Measurements from ENCODE around the gene KCTD14.
"Not testable (repeated sequence)": the region's sequence is repeated elsewhere in the genome, so short reads cannot be mapped to it uniquely, and the experiment has no call there.

Gene KCTD14

DNA sequence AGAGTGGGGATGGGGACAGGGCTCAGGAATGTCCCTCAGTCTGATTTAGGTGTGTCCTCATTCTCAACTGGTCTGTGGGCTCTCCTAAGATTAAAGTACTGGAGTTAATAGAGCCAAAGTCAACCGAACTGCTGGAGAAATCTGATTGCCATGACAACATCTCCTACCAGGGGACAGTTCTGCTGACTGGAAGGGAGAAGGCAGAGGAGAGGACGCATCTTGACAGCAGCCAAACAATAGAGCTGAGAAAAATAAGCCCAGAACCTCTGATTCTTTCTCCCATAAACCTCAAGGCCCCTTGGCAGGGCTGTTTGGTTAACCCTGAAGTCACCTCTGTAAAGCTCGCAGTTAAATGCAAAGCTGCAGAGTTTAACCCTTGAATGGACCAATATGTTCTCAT, 2.8 kb downstream of the KCTD14 start:
- DNase-seq = no peak

- no peak for DNase-seq
These were observed 3.3 kb downstream of the KCTD14 start for GRCh38 chr11:78019808-78020207.

DNA sequence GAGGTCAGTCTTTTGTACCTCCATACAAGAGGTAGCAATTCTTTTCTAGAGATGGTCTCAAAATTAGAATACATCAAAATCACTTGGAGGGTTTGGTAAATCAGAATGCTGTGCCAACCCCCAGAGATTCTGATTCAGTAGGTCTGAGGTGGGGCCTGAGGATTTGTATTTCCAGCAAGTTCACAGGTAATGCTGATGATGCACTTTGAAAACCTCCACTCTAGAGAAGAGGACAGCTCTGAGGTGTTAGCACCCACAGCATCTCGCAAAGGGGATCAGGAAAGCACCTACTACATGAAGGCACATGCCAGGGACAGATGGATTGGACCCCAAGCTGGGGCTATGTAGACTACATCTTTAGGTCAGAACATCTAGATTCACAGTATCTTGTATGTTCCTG, 7.2 kb downstream of the KCTD14 start:
- no peak for DNase-seq

GRCh38 chr11:78014937-78015520, 8.0 kb downstream of the KCTD14 start:
- DNase-seq = peak; percentile 12

DNA sequence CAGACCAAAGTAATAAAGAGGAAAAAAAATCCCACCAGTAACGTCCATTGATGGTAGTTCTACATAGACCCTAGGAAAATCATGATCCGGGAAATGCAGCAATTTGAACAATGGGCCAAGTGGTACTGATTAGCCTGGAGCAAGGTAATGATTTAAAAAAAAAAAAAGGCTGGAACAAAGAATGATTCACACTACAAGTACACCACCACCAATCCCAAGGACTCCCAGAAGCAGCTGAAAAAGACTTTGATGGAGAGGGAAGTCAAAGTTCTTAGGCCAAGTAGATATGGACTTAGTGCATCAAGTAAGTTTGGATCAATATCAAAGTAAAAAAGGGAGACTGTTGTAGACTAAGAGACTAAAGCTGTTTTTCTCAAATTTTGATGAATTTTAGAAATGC, 11.8 kb downstream of the KCTD14 start:
- no peak for DNase-seq

GRCh38 chr11:78010755-78011154, 12.3 kb downstream of the KCTD14 start:
- no peak for DNase-seq

DNA sequence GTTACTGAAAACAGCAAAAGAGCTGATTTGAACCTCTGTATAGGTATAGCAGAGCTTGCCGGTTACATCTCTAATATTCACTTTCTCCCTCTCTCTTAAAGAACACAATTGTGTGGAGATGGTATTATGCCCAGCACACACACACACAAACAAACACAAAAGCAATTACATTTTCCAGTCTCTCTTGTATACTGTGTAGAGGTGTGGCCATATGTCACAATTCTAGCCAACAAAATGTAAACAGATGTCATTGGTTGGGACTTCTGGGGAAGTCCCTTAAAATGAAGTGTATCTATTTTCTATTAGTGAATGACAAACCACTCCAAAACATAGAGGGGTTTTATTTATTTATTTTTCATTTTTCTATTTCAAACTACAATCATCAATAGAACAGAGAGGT, 12.8 kb downstream of the KCTD14 start:
- no peak for DNase-seq

DNA sequence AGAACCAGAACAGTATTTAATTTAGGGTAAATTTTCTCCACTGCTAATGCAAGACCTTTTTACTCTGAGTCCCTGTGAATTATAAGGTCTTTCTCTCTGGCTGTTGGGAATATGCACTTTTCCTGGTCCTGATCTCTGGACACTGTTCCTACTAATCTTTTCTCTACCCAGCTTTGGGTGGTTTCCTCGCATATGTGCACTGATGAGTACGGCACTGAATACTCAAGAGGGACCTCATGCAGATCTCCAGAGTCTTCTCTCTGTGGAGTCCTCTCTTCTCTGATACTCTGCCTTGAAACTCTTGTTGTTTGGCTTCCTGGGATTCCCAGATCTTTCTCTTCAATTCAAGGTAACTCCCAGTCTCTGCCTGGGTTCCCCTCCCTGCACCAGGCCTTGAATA, 14.0 kb downstream of the KCTD14 start:
- DNase-seq = no peak

GRCh38 chr11:78000193-78000592, 22.9 kb downstream of the KCTD14 start:
- peak; percentile 53 for DNase-seq

DNA sequence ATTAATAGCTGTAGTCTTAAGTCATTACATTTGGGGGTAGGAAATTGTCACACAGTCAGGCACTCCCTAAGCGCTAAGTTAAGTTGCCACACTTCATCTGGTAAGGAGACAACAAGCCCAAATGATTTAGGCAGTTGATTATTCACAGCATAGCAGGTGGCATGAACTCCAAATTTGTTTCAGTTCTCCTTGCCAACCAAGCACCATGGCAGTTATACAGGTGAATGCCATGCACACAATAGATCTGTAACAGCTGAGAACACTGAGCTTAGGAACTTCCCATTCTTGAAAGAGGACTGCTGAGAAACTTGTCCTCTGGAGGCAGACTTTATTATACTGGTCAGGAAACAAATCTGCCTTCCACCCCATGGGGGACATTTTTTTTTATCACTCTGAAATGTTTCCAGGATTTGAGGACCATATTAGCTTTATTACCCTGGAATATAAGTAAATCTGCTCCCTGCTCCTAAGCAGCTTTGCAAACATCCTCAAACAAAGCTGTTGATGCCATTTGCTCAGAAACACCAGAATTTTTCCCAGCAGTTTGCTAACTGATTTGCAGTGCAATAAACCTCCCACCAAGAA, 23.5 kb downstream of the KCTD14 start:
- DNase-seq = no peak

- DNase-seq = peak; percentile 99
These were observed 28.4 kb downstream of the KCTD14 start, which contains the start of gene INTS4 for GRCh38 chr11:77994434-77995362. INTS4 (minus strand) TSS chr11:77994668; CDS start chr11:77994643, 25 bp downstream.

- no peak for DNase-seq
These were observed 29.2 kb downstream of the KCTD14 start for GRCh38 chr11:77993902-77994301.

DNA sequence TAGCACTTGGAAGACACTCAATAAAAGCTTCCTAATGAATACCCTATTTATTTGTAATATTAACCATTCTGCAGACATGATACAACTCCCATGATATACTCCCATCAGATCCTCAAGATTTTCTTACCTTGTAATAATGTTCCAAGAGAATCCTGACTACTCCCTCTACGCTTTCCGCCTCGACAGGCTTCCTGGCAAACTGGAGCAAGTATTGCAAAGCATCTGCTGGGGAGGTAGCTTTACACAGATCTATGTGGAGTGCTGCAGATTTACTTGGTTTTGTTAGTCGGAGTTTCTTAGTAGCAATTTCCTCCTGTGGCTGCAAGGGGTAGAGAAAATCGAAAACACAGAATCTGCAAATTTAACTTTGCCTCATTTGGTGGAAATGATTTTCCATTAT, 32.1 kb downstream of the KCTD14 start:
- no peak for DNase-seq

DNA sequence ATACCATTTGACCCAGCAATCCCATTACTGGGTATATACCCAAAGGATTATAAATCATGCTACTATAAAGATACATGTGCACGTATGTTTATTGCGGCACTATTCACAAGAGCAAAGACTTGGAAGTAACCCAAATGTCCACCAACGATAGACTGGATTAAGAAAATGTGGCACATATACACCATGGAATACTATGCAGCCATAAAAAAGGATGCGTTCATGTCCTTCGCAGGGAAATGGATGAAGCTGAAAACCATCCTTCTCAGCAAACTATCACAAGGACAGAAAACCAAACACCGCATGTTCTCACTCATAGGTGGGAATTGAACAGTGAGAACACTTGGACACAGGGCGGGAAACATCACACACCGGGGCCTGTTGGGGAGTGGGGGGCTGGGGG, 36.6 kb downstream of the KCTD14 start:
- DNase-seq = not testable (repeated sequence)

DNA sequence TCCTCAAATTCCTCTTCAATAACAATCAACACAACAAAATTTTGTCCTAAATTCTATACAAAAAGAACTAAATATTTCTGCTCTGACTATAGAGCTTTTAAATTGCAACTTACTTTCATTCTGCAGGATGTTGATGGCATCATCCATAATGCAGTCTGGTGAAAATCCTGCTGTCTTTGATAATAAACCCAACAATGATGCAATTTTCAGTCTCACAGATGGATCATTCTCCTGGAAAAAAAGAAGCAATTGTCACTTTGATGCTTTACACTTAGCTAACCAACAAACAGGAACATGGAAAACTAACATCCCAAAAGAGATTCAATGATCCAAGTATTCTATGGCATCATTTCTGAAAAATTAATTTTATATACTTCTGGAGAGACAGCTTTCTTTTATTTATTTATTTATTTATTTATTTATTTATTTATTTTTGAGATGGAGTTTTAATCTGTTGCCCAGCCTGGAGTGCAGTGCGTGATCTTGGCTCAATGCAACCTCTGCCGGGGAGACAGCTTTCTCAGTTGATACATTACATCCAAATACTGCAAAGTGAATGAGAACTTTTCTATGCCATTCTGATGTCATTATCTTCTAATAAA, 41.6 kb downstream of the KCTD14 start:
- no peak for DNase-seq

- peak; percentile 22 for DNase-seq
These were observed 54.7 kb downstream of the KCTD14 start for GRCh38 chr11:77968337-77968736.

DNA sequence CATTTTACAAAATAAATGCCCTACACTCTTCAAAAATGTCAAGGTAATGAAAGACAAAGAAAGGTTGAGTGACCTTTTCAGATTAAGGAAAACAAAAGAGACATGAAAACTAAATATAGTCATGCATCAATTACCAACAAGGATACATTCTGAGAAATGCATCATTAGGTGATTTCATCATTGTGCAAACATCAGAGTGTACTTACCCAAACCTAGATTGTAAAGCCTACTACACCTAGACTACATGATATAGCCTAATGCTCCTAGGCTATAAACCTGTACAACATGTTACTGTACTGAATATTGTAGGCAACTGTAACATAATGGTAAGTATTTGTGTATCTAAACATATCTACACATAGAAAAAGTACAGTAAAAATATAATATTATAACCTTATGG, 55.3 kb downstream of the KCTD14 start:
- DNase-seq = no peak

GRCh38 chr11:77967121-77967520, 56.0 kb downstream of the KCTD14 start:
- DNase-seq = no peak

- no peak for DNase-seq
These were observed 56.7 kb downstream of the KCTD14 start for GRCh38 chr11:77966338-77966737.

Data from inflammatory macrophage treated with lipopolysaccharide for 4 hours (primary cell).